ACC112 (cell line): Measurements from ENCODE around the gene NUCB1.
"Not testable (repeated sequence)": the region's sequence is repeated elsewhere in the genome, so short reads cannot be mapped to it uniquely, and the experiment has no call there.

ENCODE experiments used
- H2AFZ ChIP-seq: fragments of 200-600 bp; sonication (generic); one replicate; pipeline ENCODE4 v1.6.0; 2017; ENCODE audit warnings: antibody characterized with exemption, low read length; ENCODE audit not compliant: unreplicated experiment
- H3K27ac ChIP-seq: fragments of 200-600 bp; sonication (generic); 2 replicates; pipeline ENCODE4 v1.5.1; 2014; ENCODE audit warnings: low read depth, mild to moderate bottlenecking, antibody characterized with exemption, low read length, moderate library complexity
- H3K27me3 ChIP-seq: fragments of 200-600 bp; sonication (generic); 2 replicates; pipeline ENCODE4 v1.6.1; 2014; ENCODE audit warnings: mild to moderate bottlenecking, antibody characterized with exemption, low read length, moderate library complexity, mixed read lengths; ENCODE audit not compliant: insufficient read depth
- H3K36me3 ChIP-seq: fragments of 200-600 bp; sonication (generic); 2 replicates; pipeline ENCODE4 v1.6.1; 2016; ENCODE audit warnings: mild to moderate bottlenecking, antibody characterized with exemption, low read length, moderate library complexity, mixed read lengths; ENCODE audit not compliant: insufficient read depth
- H3K4me1 ChIP-seq: fragments of 200-600 bp; sonication (generic); one replicate; pipeline ENCODE4 v1.6.1; 2016; ENCODE audit warnings: low read length, mixed read lengths; ENCODE audit not compliant: insufficient read depth, unreplicated experiment, control insufficient read depth
- H3K4me3 ChIP-seq: fragments of 200-600 bp; sonication (generic); 2 replicates; pipeline ENCODE4 v1.5.1; 2014; ENCODE audit warnings: mild to moderate bottlenecking, low read depth, low read length
- H3K79me2 ChIP-seq: fragments of 200-600 bp; sonication (generic); one replicate; pipeline ENCODE4 v1.6.0; 2016; ENCODE audit warnings: low read length; ENCODE audit not compliant: control insufficient read depth, unreplicated experiment, insufficient read depth

Gene NUCB1

GRCh38 chr19:48867123-48867745, 32.9 kb upstream of the NUCB1 start:
- Histone ChIP-seq H3K4me1 (peaks cover 12% of the 10 kb centered on the region), H3K27ac (peak overlapping the region; percentile 89), H3K4me3 (peak overlapping the region; percentile 97), H3K36me3 (peaks cover 10% of the 10 kb centered on the region; the same call in 1 of the 2 replicates), H2AFZ (no peak overlapping the region), H3K79me2 (peaks cover 22% of the 10 kb centered on the region), H3K27me3 (no peaks in the 10 kb centered on the region)

GRCh38 chr19:48867746-48868113, 32.4 kb upstream of the NUCB1 start:
- H2AFZ ChIP-seq: peak overlapping the region; percentile 68
- H3K27me3 ChIP-seq: no peaks in the 10 kb centered on the region
- peak overlapping the region; percentile 97 for H3K4me3 ChIP-seq
- peaks cover 12% of the 10 kb centered on the region for H3K4me1 ChIP-seq
- H3K27ac ChIP-seq: peak overlapping the region; percentile 89
- peaks cover 10% of the 10 kb centered on the region; the same call in 1 of the 2 replicates for H3K36me3 ChIP-seq
- H3K79me2 ChIP-seq: peaks cover 26% of the 10 kb centered on the region

GRCh38 chr19:48868114-48868886, 31.8 kb upstream of the NUCB1 start, which contains the start of gene PLEKHA4:
Gene PLEKHA4 (minus strand): TSS chr19:48868617. CDS start chr19:48867620, 997 bp downstream.
- Histone ChIP-seq H2AFZ (peak within 1 kb of the TSS; percentile 68), H3K27me3 (no peaks in the 10 kb centered on the region), H3K4me3 (peak within 1 kb of the TSS; percentile 97), H3K79me2 (peaks cover 32% of the 10 kb centered on the region), H3K4me1 (peaks cover 12% of the 10 kb centered on the region), H3K27ac (peak within 1 kb of the TSS; percentile 89), H3K36me3 (peaks cover 9% of the 10 kb centered on the region)

GRCh38 chr19:48870048-48870447, 30.1 kb upstream of the NUCB1 start:
- no peaks in the 10 kb centered on the region for H3K27me3 ChIP-seq
- H3K27ac ChIP-seq: no peak overlapping the region
- peaks cover 43% of the 10 kb centered on the region for H3K79me2 ChIP-seq
- no peak overlapping the region for H3K4me3 ChIP-seq
- H2AFZ ChIP-seq: no peak overlapping the region
- peaks cover 12% of the 10 kb centered on the region for H3K4me1 ChIP-seq
- peaks cover 15% of the 10 kb centered on the region for H3K36me3 ChIP-seq

- Histone ChIP-seq H3K79me2 (peaks cover 42% of the 10 kb centered on the region), H3K36me3 (peaks cover 24% of the 10 kb centered on the region), H3K4me1 (peaks cover 14% of the 10 kb centered on the region)
- not testable (repeated sequence) for H3K27me3 ChIP-seq, H3K4me3 ChIP-seq, H2AFZ ChIP-seq, H3K27ac ChIP-seq
Measured at GRCh38 chr19:48871471-48872181, 28.5 kb upstream of the NUCB1 start.

- Histone ChIP-seq H3K4me1 (peaks cover 14% of the 10 kb centered on the region), H3K27ac (peak within 1 kb of the TSS; percentile 98), H3K4me3 (peak within 1 kb of the TSS; percentile 87), H3K27me3 (no peaks in the 10 kb centered on the region), H3K79me2 (peaks cover 35% of the 10 kb centered on the region), H2AFZ (no peak within 1 kb of the TSS), H3K36me3 (peaks cover 24% of the 10 kb centered on the region)
Measured at GRCh38 chr19:48872182-48872883, 27.8 kb upstream of the NUCB1 start, which contains the start of gene PPP1R15A. Gene PPP1R15A (plus strand): TSS chr19:48872421. CDS start chr19:48873234, 813 bp downstream.

GRCh38 chr19:48872884-48873475, 27.1 kb upstream of the NUCB1 start:
- Histone ChIP-seq H3K4me1 (peaks cover 14% of the 10 kb centered on the region), H2AFZ (no peak overlapping the region), H3K36me3 (peaks cover 24% of the 10 kb centered on the region), H3K79me2 (peaks cover 35% of the 10 kb centered on the region), H3K27ac (peak overlapping the region; percentile 98), H3K4me3 (peak overlapping the region; percentile 87), H3K27me3 (no peaks in the 10 kb centered on the region)

- Histone ChIP-seq H3K4me1 (peaks cover 11% of the 10 kb centered on the region), H3K79me2 (peaks cover 35% of the 10 kb centered on the region), H3K27me3 (no peaks in the 10 kb centered on the region), H3K36me3 (peaks cover 27% of the 10 kb centered on the region), H3K27ac (peak overlapping the region; percentile 98), H2AFZ (no peak overlapping the region), H3K4me3 (peak overlapping the region; percentile 87)
Measured at GRCh38 chr19:48873476-48874302, 26.4 kb upstream of the NUCB1 start.

- H3K27ac ChIP-seq: peak overlapping the region; percentile 98
- peak overlapping the region; percentile 87 for H3K4me3 ChIP-seq
- H3K27me3 ChIP-seq: no peaks in the 10 kb centered on the region
- peaks cover 28% of the 10 kb centered on the region for H3K36me3 ChIP-seq
- peaks cover 35% of the 10 kb centered on the region for H3K79me2 ChIP-seq
- peaks cover 6% of the 10 kb centered on the region for H3K4me1 ChIP-seq
- H2AFZ ChIP-seq: no peak overlapping the region
Measured at GRCh38 chr19:48874303-48875135, 25.6 kb upstream of the NUCB1 start.
